ENCODE results near the gene EPHA4. TPM values are rescaled to one million over a fixed set of nuclear protein-coding genes. Genes with fewer than 3 reads are reported as not detected.

The EPHA4 gene
- total RNA-seq, 1 donor from 2014 or later, result 16.8 TPM

GRCh38 chr2:221448057-221448843 is 123.9 kb downstream of the EPHA4 start:
- Mint-ChIP-seq H3K36me3 (ENCODE audit: unreplicated experiment) (no peaks in the 10 kb centered on the region), H3K9me3 (ENCODE audit: unreplicated experiment) (no peaks in the 10 kb centered on the region), H3K4me1 (ENCODE audit: unreplicated experiment) (no peaks in the 10 kb centered on the region), H3K27ac (ENCODE audit: unreplicated experiment) (no peak overlapping the region), H3K4me3 (ENCODE audit: unreplicated experiment) (no peak overlapping the region), H3K27me3 (ENCODE audit: unreplicated experiment) (no peaks in the 10 kb centered on the region)
- no peak for DNase-seq (ENCODE audit: extremely low spot score, unreplicated experiment)
- TF ChIP-seq, protein P1, sequence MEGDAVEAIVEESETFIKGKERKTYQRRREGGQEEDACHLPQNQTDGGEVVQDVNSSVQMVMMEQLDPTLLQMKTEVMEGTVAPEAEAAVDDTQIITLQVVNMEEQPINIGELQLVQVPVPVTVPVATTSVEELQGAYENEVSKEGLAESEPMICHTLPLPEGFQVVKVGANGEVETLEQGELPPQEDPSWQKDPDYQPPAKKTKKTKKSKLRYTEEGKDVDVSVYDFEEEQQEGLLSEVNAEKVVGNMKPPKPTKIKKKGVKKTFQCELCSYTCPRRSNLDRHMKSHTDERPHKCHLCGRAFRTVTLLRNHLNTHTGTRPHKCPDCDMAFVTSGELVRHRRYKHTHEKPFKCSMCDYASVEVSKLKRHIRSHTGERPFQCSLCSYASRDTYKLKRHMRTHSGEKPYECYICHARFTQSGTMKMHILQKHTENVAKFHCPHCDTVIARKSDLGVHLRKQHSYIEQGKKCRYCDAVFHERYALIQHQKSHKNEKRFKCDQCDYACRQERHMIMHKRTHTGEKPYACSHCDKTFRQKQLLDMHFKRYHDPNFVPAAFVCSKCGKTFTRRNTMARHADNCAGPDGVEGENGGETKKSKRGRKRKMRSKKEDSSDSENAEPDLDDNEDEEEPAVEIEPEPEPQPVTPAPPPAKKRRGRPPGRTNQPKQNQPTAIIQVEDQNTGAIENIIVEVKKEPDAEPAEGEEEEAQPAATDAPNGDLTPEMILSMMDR (IDR thresholded peaks at IDR 0.05), result no peak

DNA sequence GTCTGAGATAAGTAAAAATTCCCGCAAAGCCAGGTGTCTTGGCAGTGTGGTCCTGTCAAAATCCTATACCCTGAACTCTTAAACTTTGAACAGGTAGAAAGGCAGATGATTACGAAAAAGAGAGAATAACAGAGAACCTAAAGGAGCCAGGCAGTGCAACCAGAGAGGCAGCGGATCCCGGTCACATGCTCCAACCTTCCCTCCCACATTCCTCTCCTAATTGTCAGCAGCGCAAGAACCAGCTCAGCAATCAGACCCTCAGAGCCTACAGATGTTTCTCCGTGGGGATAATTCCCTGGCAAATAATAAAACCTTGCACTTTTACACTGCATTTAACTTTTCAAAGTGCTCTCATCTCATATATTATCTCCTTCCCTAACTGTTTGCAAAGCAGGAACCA is 124.8 kb downstream of the EPHA4 start:
- Mint-ChIP-seq H3K9me3 (ENCODE audit: unreplicated experiment) (no peaks in the 10 kb centered on the region), H3K27ac (ENCODE audit: unreplicated experiment) (no peak overlapping the region), H3K4me1 (ENCODE audit: unreplicated experiment) (no peaks in the 10 kb centered on the region), H3K36me3 (ENCODE audit: unreplicated experiment) (peaks cover 5% of the 10 kb centered on the region), H3K4me3 (ENCODE audit: unreplicated experiment) (no peak overlapping the region), H3K27me3 (ENCODE audit: unreplicated experiment) (no peaks in the 10 kb centered on the region)
- no peak for DNase-seq (ENCODE audit: extremely low spot score, unreplicated experiment)
- TF ChIP-seq, protein P1 (IDR thresholded peaks at IDR 0.05), result no peak

DNA sequence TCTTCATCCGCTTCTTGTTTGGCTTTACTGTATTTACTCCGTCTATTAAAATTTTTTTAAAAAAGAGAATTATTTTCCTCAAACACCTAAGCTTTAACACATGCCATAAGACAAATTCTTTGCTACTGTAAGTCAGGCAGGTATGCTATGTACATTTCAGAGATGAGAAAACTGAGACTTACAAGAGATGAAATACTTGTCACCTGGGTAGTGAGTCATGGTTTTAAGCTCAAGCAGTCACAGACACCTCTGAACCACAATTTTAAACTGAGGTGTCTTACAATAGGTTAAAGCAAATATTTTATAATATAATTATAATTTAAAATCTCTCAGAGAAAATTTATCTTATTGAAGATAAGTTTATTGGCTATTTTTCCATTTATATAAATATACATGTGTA is 126.0 kb downstream of the EPHA4 start:
- DNase-seq (ENCODE audit: extremely low spot score, unreplicated experiment), result no peak
- Mint-ChIP-seq H3K4me3 (ENCODE audit: unreplicated experiment) (no peak overlapping the region), H3K27me3 (ENCODE audit: unreplicated experiment) (no peaks in the 10 kb centered on the region), H3K4me1 (ENCODE audit: unreplicated experiment) (no peaks in the 10 kb centered on the region), H3K27ac (ENCODE audit: unreplicated experiment) (no peak overlapping the region), H3K36me3 (ENCODE audit: unreplicated experiment) (peaks cover 14% of the 10 kb centered on the region), H3K9me3 (ENCODE audit: unreplicated experiment) (no peaks in the 10 kb centered on the region)
- TF ChIP-seq, protein P1 (IDR thresholded peaks at IDR 0.05), result no peak

DNA sequence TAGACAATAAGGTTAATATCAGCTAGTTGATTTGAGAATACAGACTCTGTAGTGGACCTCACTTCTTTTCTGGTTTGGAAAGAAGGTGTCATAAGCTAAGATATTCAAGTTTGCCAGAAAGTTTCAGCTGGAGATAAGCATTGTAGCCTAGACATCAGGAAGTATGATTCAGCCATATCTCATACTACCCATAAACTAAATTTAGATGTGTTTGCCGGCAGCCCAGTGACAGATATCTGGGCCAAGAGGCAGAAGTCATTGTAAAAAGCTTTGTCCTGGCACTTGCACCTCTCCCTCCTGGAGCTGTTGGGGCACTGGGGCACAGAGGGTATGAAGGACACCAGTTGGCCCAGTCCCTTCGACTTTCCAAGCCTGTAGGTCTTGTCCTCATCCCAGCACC is 128.0 kb downstream of the EPHA4 start:
- no peaks in the 10 kb centered on the region for H3K4me1 Mint-ChIP-seq (ENCODE audit: unreplicated experiment)
- no peaks in the 10 kb centered on the region for H3K9me3 Mint-ChIP-seq (ENCODE audit: unreplicated experiment)
- no peaks in the 10 kb centered on the region for H3K27me3 Mint-ChIP-seq (ENCODE audit: unreplicated experiment)
- H3K4me3 Mint-ChIP-seq (ENCODE audit: unreplicated experiment), result no peak overlapping the region
- H3K27ac Mint-ChIP-seq (ENCODE audit: unreplicated experiment), result no peak overlapping the region
- peaks cover 19% of the 10 kb centered on the region for H3K36me3 Mint-ChIP-seq (ENCODE audit: unreplicated experiment)
- no peak for DNase-seq (ENCODE audit: extremely low spot score, unreplicated experiment)
- TF ChIP-seq, protein P1 (IDR thresholded peaks at IDR 0.05), result no peak

- Mint-ChIP-seq H3K4me3 (ENCODE audit: unreplicated experiment) (no peak overlapping the region), H3K27me3 (ENCODE audit: unreplicated experiment) (no peaks in the 10 kb centered on the region), H3K27ac (ENCODE audit: unreplicated experiment) (no peak overlapping the region), H3K4me1 (ENCODE audit: unreplicated experiment) (no peaks in the 10 kb centered on the region), H3K9me3 (ENCODE audit: unreplicated experiment) (no peaks in the 10 kb centered on the region), H3K36me3 (ENCODE audit: unreplicated experiment) (peaks cover 19% of the 10 kb centered on the region)
- TF ChIP-seq, protein P1 (IDR thresholded peaks at IDR 0.05), result no peak
- no peak for DNase-seq (ENCODE audit: extremely low spot score, unreplicated experiment)
These were observed 128.5 kb downstream of the EPHA4 start for GRCh38 chr2:221443645-221444044.

Data from osteocyte (in vitro differentiated cells).